Small intestine (tissue), 7 donors: ENCODE data around the gene CCNL1. TPM values are rescaled to one million over a fixed set of nuclear protein-coding genes. Genes with fewer than 3 reads are reported as not detected.
A peak's percentile ranks its signal among the peaks of the same experiment; 100 is the strongest.

Experiments
- DNase-seq, 2 donors: peaks; one replicate each; pipeline versions ENCODE4 v3.0.0 to v3.0.0-alpha.2; 2013
- FAIRE-seq: peaks from 2 replicates; lab custom pipeline; 2012; peaks lifted over from hg19 to GRCh38; lab: Jason Lieb, UNC
- H3K27ac ChIP-seq, 3 donors: one replicate each; pipeline ENCODE4 v1.5.1; 2013; ENCODE audit warnings: low read length in 2 of 3, mild to moderate bottlenecking in 2 of 3, control low read depth in 1 of 3, inconsistent platforms in 1 of 3, low read depth in 1 of 3, moderate library complexity in 1 of 3
- H3K27me3 ChIP-seq, 3 donors: one replicate each; pipeline ENCODE4 v1.6.1; 2013; ENCODE audit warnings: low read length in 3 of 3, inconsistent platforms in 1 of 3; ENCODE audit not compliant: control insufficient read depth in 3 of 3, insufficient read depth in 3 of 3
- H3K36me3 ChIP-seq, 3 donors: one replicate each; pipeline ENCODE4 v1.6.1; 2013; ENCODE audit warnings: low read length in 3 of 3, inconsistent platforms in 1 of 3, low read depth in 1 of 3, mild to moderate bottlenecking in 1 of 3, moderate library complexity in 1 of 3; ENCODE audit not compliant: control insufficient read depth in 3 of 3, insufficient read depth in 2 of 3
- H3K4me1 ChIP-seq, 3 donors: one replicate each; pipeline ENCODE4 v1.6.1; 2013; ENCODE audit warnings: low read length in 2 of 3, inconsistent platforms in 1 of 3, low read depth in 1 of 3, mild to moderate bottlenecking in 1 of 3, moderate library complexity in 1 of 3; ENCODE audit not compliant: control insufficient read depth in 3 of 3, insufficient read depth in 2 of 3
- H3K4me3 ChIP-seq, 3 donors: one replicate each; pipeline ENCODE4 v1.5.1; 2013; ENCODE audit warnings: low read length in 3 of 3, control low read depth in 1 of 3, inconsistent platforms in 1 of 3, low read depth in 1 of 3, mild to moderate bottlenecking in 1 of 3, moderate library complexity in 1 of 3
- H3K9me3 ChIP-seq, 2 donors: one replicate each; pipeline ENCODE4 v1.6.1; 2013; ENCODE audit warnings: low read depth in 1 of 2, low read length in 1 of 2; ENCODE audit not compliant: control insufficient read depth in 2 of 2, insufficient read depth in 1 of 2
- WGBS, 3 donors: extraction: QIAGEN DNeasy Blood & Tissue Kit; methylation state at CpG; one replicate each; pipeline ENCODE4 v1.1.7; 2013; 5-methylcytosine and 5-hydroxymethylcytosine counted together
- polyA plus RNA-seq, 4 donors: library from polyadenylated mRNA; stranded (reverse) in 3 of 4; unstranded in 1 of 4; fragments of 200-250 nt in 3 of 4; fragments of 120-200 nt in 1 of 4; gene quantifications; one replicate each; pipeline versions ENCODE4 v1.2.1 to v1.2.3, GENCODE V29; 2013
- donor health status: healthy with polysubstance abuse.
- donor health status: control.
- donor health status: control.
- donor health status: Bipolar disorder and iron deficiency.
- donor health status: healthy.

The CCNL1 gene
- polyA plus RNA-seq, 4 donors = 46.6 to 214 (median 118) TPM

- H3K27ac ChIP-seq = no peak overlapping the region
- no peak for FAIRE-seq
- no peaks in the 10 kb centered on the region for H3K4me1 ChIP-seq
- peaks cover 27 to 39% (median 29%) of the 10 kb centered on the region in 3 donors for H3K36me3 ChIP-seq
- no peaks in the 10 kb centered on the region for H3K27me3 ChIP-seq
- WGBS, 3 donors = 92 to 95% (median 94%) methylated on average over 5 of the region's 5 CpGs
- no peaks in the 10 kb centered on the region for H3K9me3 ChIP-seq
- no peak overlapping the region for H3K4me3 ChIP-seq
- DNase-seq = peak in 1 of 2 donors; percentile 4
Measured at GRCh38 chr3:157147099-157147803, 12.7 kb downstream of the CCNL1 start.

GRCh38 chr3:157145606-157146322, 14.2 kb downstream of the CCNL1 start:
- no peak overlapping the region for H3K27ac ChIP-seq
- no peak for FAIRE-seq
- 41 to 70% (median 62%) methylated on average over 2 of the region's 2 CpGs for WGBS, 3 donors
- H3K4me3 ChIP-seq = no peak overlapping the region
- DNase-seq = peak in 1 of 2 donors; percentile 10
- no peaks in the 10 kb centered on the region for H3K9me3 ChIP-seq
- peaks cover 21 to 34% (median 25%) of the 10 kb centered on the region in 3 donors for H3K36me3 ChIP-seq
- H3K27me3 ChIP-seq = no peaks in the 10 kb centered on the region
- H3K4me1 ChIP-seq = no peaks in the 10 kb centered on the region

GRCh38 chr3:157142315-157142714, 17.6 kb downstream of the CCNL1 start:
- FAIRE-seq (no peak), DNase-seq (peak in 1 of 2 donors; percentile 6)
- Histone ChIP-seq H3K27ac (no peak overlapping the region), H3K9me3 (no peaks in the 10 kb centered on the region), H3K4me3 (no peak overlapping the region), H3K36me3 (peaks cover 12 to 23% (median 18%) of the 10 kb centered on the region in 3 donors), H3K27me3 (no peaks in the 10 kb centered on the region), H3K4me1 (peaks cover 0 to under 1% (median 0%) of the 10 kb centered on the region in 3 donors)
- 45 to 70% (median 48%) methylated on average over 5 of the region's 5 CpGs for WGBS, 3 donors

DNA sequence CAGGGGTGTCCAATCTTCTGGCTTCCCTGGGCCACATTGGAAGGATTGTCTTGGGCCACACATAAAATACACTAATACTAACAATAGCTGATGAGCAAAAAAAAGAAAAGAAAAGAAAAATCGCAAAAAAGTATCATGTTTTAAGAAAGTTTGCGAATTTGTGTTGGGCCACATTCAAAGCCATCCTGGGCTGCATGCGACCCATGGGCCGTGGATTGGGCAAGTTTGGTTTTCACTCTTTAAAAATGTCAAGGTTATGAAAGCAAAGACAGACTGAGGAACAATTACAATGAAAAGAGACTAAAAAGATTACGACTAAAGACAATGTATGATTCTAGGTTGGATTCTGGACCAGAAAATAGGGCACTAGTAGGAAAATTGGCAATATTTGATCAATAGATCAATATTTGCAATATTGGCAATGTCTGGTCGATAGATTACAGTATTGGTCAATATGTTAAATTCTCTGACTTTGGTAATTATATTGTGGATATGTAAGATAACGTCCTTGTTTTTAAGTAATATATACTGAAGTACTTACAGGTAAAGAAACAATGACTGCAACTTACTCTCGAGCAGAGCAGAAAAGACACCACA, 19.9 kb downstream of the CCNL1 start:
- no peak overlapping the region for H3K4me3 ChIP-seq
- DNase-seq (no peak), FAIRE-seq (no peak)
- no peaks in the 10 kb centered on the region for H3K9me3 ChIP-seq
- no peaks in the 10 kb centered on the region for H3K27me3 ChIP-seq
- WGBS, 3 donors = 84 to 92% (median 89%) methylated on average over 8 of the region's 8 CpGs
- peaks cover 2 to 23% (median 8%) of the 10 kb centered on the region in 3 donors for H3K4me1 ChIP-seq
- peaks cover 4 to 18% (median 5%) of the 10 kb centered on the region in 3 donors for H3K36me3 ChIP-seq
- no peak overlapping the region for H3K27ac ChIP-seq

- DNase-seq (peak; percentile 83 to 96), FAIRE-seq (no peak)
- Histone ChIP-seq H3K36me3 (peaks cover 0 to 13% (median 0%) of the 10 kb centered on the region in 3 donors), H3K27me3 (no peaks in the 10 kb centered on the region), H3K4me1 (peaks cover 7 to 40% (median 12%) of the 10 kb centered on the region in 3 donors), H3K27ac (peak overlapping the region; percentile 75 to 88 (median 84)), H3K4me3 (no peak overlapping the region), H3K9me3 (no peaks in the 10 kb centered on the region)
- 8 to 33% (median 23%) methylated on average over 6 of the region's 6 CpGs for WGBS, 3 donors
Measured at GRCh38 chr3:157136647-157137387, 23.1 kb downstream of the CCNL1 start.

GRCh38 chr3:157135671-157136396, 24.1 kb downstream of the CCNL1 start:
- peaks cover 9 to 50% (median 12%) of the 10 kb centered on the region in 3 donors for H3K4me1 ChIP-seq
- DNase-seq = peak; percentile 56 to 66
- WGBS, 3 donors = 31 to 60% (median 41%) methylated on average over 5 of the region's 5 CpGs
- peaks cover 0 to 13% (median 0%) of the 10 kb centered on the region in 3 donors for H3K36me3 ChIP-seq
- H3K27me3 ChIP-seq = no peaks in the 10 kb centered on the region
- FAIRE-seq = no peak
- H3K4me3 ChIP-seq = no peak overlapping the region
- H3K9me3 ChIP-seq = no peaks in the 10 kb centered on the region
- peak overlapping the region; percentile 75 to 88 (median 84) for H3K27ac ChIP-seq

- H3K36me3 ChIP-seq = peaks cover 0 to 13% (median 0%) of the 10 kb centered on the region in 3 donors
- DNase-seq (peak in 1 of 2 donors; percentile 92), FAIRE-seq (no peak)
- H3K27ac ChIP-seq = peak overlapping the region; percentile 21 to 58 (median 51)
- no peaks in the 10 kb centered on the region for H3K9me3 ChIP-seq
- H3K4me3 ChIP-seq = no peak overlapping the region
- WGBS, 3 donors = 4 to 36% (median 27%) methylated on average over 1 of the region's 1 CpG
- H3K4me1 ChIP-seq = peaks cover 10 to 61% (median 12%) of the 10 kb centered on the region in 3 donors
- H3K27me3 ChIP-seq = no peaks in the 10 kb centered on the region
Measured at GRCh38 chr3:157134620-157135191, 25.2 kb downstream of the CCNL1 start.
